Right lobe of liver (tissue), 6 donors: ENCODE measurements around the gene NOTUM. TPM values are rescaled to one million over a fixed set of nuclear protein-coding genes. Genes with fewer than 3 reads are reported as not detected.
A peak's percentile ranks its signal among the peaks of the same experiment; 100 is the strongest.

ENCODE experiments used
- ATAC-seq, 4 donors: fragments of 200-7000 bp; cut with Tn5 transposase; one replicate each; pipeline ENCODE4 v1.9.1; 2020; ENCODE audit warnings: mild to moderate bottlenecking in 4 of 4, moderate library complexity in 4 of 4
- DNase-seq, 3 donors: peaks; one replicate each; pipeline ENCODE4 v3.0.0-alpha.2; 2020
- H3K27ac ChIP-seq, 3 donors: fragments of 200-600 bp; one replicate each; pipeline ENCODE4 v1.8.0; 2022
- H3K27me3 ChIP-seq, 2 donors: fragments of 200-600 bp; one replicate each; pipeline ENCODE4 v1.8.0; 2022
- H3K36me3 ChIP-seq, 4 donors: fragments of 200-600 bp; sonication (generic) in 1 of 4; one replicate each; pipeline versions ENCODE4 v1.5.1 to v1.8.0; 2017 to 2022; ENCODE audit warnings: control low read depth in 1 of 4
- H3K4me1 ChIP-seq, 4 donors: fragments of 200-600 bp; sonication (generic) in 1 of 4; one replicate each; pipeline versions ENCODE4 v1.5.1 to v1.8.0; 2017 to 2022; ENCODE audit warnings: control low read depth in 1 of 4
- H3K4me3 ChIP-seq, 3 donors: fragments of 200-600 bp; one replicate each; pipeline ENCODE4 v1.8.0; 2022
- H3K9me3 ChIP-seq, 4 donors: fragments of 200-600 bp; sonication (generic) in 1 of 4; one replicate each; pipeline versions ENCODE4 v1.5.1 to v1.8.0; 2017 to 2022; ENCODE audit warnings: control low read depth in 1 of 4
- POLR2A ChIP-seq: fragments of 450-650 bp; IDR thresholded peaks from one replicate; pipeline ENCODE4 v1.6.1; 2017; ENCODE audit warnings: antibody characterized with exemption, mild to moderate bottlenecking
- WGBS: methylation state at CpG from one replicate; pipeline ENCODE4 v1.1.6; 2018; ENCODE audit warnings: low coverage, low lambda C conversion rate; ENCODE audit not compliant: insufficient coverage; ENCODE audit errors: missing lambda C conversion rate; 5-methylcytosine and 5-hydroxymethylcytosine counted together
- intact Hi-C, 2 donors: fragments of 100-400 bp; cut with DNase I; formaldehyde crosslinking; loops; one replicate each; pipeline versions ENCODE4 v1.11.2 to v1.14.1; 2022
- total RNA-seq, 6 experiments: library from RNA; depleted of rRNA in 2 of 6; stranded (reverse); fragments of >200 nt in 2 of 6; fragmentation: NEBNext Ultra II Directional in 3 of 6; extraction: Animal tissue kit (Norgen Biotek cat#: 25700) in 3 of 6; gene quantifications; one replicate each; pipeline versions ENCODE4 v1.1.0 to v1.2.4, GENCODE V29; 2016 to 2023
- TF ChIP-seq, protein P1 (sequence below), 4 donors: fragments of 200-600 bp in 3 of 4; fragments of 450-650 bp in 1 of 4; IDR thresholded peaks; one replicate each; pipeline versions ENCODE4 v1.5.1 to v1.8.0; 2016 to 2022; ENCODE audit warnings: antibody characterized with exemption in 4 of 4, mild to moderate bottlenecking in 2 of 4
- donor health status: DM: no; HTN: yes; CAD: no.
- donor health status: DM: no; HTN: no; CAD: no.
- donor health status: DM: no; HTN: no; CAD: no.
- donor health status: DM: no; HTN: yes; CAD: no.
- donor health status: DM: no; HTN: yes; CAD: no.

NOTUM gene
- total RNA-seq, 6 experiments from 2014 or later: 1.2 to 7.6 (median 3.0) TPM

DNA sequence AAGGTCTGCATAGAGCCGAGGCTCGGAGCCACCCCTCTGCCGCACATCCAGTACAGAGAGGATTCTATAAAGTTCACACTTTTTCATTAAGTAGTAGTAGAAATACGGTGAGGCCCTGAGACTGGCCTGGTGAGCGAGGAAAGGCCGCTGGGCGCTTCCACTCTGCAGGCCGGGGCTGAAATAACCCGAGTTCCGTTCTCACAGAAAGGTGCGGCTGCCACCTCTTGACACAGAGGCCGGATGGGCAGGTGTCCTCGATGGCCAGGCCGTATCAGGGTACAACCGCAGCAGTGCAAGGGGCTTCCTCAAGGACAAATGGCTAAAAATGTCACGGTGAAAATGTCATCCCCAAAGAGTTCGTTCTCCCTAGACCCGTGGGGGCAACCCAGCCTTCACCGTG, 49.0 kb downstream of the NOTUM start:
- Histone ChIP-seq H3K4me1 (peaks cover 0 to 37% (median 7%) of the 10 kb centered on the region in 4 donors), H3K27ac (peak overlapping the region in 1 of 3 donors; percentile 45), H3K36me3 (peaks cover 0 to 58% (median 23%) of the 10 kb centered on the region in 4 donors), H3K27me3 (no peaks in the 10 kb centered on the region), H3K4me3 (peak overlapping the region in 2 of 3 donors; percentile 22 to 25), H3K9me3 (no peaks in the 10 kb centered on the region)
- WGBS: 70% methylated on average over 7 of the region's 19 CpGs
- no peak for ATAC-seq
- TF ChIP-seq POLR2A: no peak
- TF ChIP-seq, protein P1, sequence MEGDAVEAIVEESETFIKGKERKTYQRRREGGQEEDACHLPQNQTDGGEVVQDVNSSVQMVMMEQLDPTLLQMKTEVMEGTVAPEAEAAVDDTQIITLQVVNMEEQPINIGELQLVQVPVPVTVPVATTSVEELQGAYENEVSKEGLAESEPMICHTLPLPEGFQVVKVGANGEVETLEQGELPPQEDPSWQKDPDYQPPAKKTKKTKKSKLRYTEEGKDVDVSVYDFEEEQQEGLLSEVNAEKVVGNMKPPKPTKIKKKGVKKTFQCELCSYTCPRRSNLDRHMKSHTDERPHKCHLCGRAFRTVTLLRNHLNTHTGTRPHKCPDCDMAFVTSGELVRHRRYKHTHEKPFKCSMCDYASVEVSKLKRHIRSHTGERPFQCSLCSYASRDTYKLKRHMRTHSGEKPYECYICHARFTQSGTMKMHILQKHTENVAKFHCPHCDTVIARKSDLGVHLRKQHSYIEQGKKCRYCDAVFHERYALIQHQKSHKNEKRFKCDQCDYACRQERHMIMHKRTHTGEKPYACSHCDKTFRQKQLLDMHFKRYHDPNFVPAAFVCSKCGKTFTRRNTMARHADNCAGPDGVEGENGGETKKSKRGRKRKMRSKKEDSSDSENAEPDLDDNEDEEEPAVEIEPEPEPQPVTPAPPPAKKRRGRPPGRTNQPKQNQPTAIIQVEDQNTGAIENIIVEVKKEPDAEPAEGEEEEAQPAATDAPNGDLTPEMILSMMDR (IDR thresholded peaks at IDR 0.05): no peak
- DNase-seq: no peak
- intact Hi-C loops: no loop called here

DNA sequence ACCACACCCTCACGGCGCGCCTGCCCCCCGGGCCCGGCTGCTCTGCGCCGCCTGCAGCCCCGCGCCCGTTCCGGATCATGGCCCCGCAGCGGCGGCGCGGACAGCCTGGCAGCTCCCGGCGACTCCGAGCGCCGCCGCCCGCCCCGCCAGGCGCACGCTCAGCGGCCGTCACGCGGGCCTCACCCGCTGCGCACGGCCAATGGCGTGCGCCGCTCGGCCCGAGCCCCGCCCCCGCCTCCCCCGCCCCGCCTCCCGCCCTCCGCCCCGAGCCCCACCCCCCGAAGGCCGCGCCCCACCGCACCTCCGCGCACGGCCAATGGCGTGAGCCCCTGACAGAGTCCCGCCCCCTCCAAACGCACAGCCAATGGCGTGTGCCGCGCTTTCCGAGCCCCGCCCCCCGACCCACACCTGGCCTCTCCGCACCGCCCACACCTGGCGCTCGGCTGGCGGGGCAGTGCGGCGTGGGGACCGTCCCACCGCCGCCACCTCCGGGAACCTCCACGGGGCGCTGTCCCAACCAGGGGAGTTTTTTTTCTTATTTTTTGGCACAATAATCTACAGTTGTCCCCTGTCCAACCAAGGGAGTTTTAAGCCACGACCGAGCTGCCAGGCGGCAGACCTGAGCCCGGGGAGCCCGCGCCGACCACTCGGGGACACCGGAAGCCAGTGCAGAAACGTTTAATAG, 49.6 kb downstream of the NOTUM start, which contains the start of gene PCYT2:
TSS of gene PCYT2 (minus strand) at position 123 of the 685 bp plus-strand sequence. CDS start at position 79, 44 bp downstream.
- H3K36me3 ChIP-seq: peaks cover 0 to 64% (median 24%) of the 10 kb centered on the region in 4 donors
- no peaks in the 10 kb centered on the region for H3K9me3 ChIP-seq
- peak within 1 kb of the TSS; percentile 79 to 98 (median 87) for H3K4me3 ChIP-seq
- peak within 1 kb of the TSS; percentile 65 to 89 (median 78) for H3K27ac ChIP-seq
- TF ChIP-seq, protein P1 (IDR thresholded peaks at IDR 0.05): peak; percentile 10 to 46 (median 22)
- peak; percentile 69 for TF ChIP-seq POLR2A
- peak; percentile 89 to 93 (median 92) for ATAC-seq
- no peaks in the 10 kb centered on the region for H3K27me3 ChIP-seq
- peaks cover 0 to 32% (median 6%) of the 10 kb centered on the region in 4 donors for H3K4me1 ChIP-seq
- intact Hi-C loops: no loop called here
- DNase-seq: peak; percentile 96 to 98 (median 97)
- WGBS: 3% methylated on average over 23 of the region's 84 CpGs

DNA sequence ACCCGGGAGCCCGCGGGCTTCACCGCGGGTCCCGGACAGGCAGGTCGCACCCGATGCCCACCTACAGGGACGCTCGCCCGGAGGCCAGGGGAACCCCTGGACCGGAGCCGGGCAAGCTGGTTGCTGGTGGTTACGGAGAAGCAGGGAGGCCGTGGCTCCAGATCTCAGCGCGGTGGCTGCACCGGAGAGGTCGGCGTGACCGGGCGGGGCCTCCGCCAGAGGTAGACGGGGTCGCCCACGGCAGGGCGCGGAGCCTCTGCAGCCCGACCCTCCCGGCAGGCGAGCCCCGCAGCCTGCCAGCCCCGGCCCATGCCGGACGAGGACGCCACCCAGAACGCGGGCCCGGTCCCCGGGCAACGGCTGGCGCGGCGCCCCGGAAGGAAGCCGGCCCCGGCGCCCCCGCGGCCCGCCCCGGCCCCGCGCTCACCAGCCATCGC, 50.1 kb downstream of the NOTUM start:
- no peaks in the 10 kb centered on the region for H3K27me3 ChIP-seq
- peak in 1 of 4 donors; percentile 2 for ATAC-seq
- intact Hi-C loops: no loop called here
- TF ChIP-seq, protein P1 (IDR thresholded peaks at IDR 0.05): no peak
- TF ChIP-seq POLR2A: no peak
- peaks cover 0 to 69% (median 26%) of the 10 kb centered on the region in 4 donors for H3K36me3 ChIP-seq
- DNase-seq: no peak
- H3K27ac ChIP-seq: peak overlapping the region; percentile 65 to 89 (median 78)
- H3K4me3 ChIP-seq: peak overlapping the region; percentile 79 to 98 (median 87)
- H3K9me3 ChIP-seq: no peaks in the 10 kb centered on the region
- 0% methylated on average over 11 of the region's 55 CpGs for WGBS
- H3K4me1 ChIP-seq: peaks cover 0 to 31% (median 6%) of the 10 kb centered on the region in 4 donors

DNA sequence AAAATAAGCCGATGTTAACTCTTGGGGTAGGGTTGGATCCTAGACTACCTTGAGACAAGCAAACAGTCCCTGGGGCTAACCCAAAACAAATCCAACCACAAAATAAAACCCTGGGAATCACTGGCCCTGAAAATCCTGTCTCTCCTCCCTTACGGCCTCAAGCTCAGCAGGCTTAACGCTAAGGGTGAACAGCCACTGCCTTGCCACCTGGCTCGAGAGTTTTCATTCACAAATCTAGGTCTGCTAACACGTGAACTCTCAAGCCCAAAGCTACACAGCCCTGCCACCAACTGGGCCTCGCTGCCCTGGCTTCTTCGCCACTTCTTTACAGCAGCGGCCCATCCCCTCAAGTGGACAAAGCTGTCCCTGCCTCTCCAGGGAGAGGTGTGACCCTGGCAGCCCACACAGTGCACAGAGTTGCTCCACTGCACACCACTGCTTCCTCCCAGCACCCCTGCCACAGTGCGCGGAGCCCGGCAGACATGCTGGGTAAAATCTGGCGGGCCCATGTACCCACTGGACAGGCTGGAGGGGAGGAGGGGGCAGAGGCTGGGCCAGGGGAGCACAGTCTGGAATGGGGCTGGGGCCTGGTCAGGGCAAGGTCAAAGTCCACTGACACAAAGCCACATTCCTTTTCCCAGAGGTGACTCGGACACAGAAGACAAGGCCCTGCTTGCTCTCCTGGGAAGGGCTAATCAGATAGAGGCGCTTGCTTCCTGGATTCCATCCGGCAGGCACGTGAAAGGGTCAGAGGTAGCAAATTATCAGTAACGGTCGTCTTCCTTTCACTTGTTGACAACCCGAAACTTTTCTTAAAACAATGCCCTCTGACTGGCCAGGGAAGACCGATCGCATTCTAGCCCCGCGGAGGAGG, 50.8 kb downstream of the NOTUM start:
- TF ChIP-seq, protein P1 (IDR thresholded peaks at IDR 0.05): no peak
- peak; percentile 11 for TF ChIP-seq POLR2A
- Histone ChIP-seq H3K4me3 (peak overlapping the region; percentile 79 to 98 (median 87)), H3K9me3 (no peaks in the 10 kb centered on the region), H3K27me3 (no peaks in the 10 kb centered on the region), H3K27ac (peak overlapping the region; percentile 65 to 89 (median 78)), H3K4me1 (peaks cover 0 to 31% (median 6%) of the 10 kb centered on the region in 4 donors), H3K36me3 (peaks cover 0 to 72% (median 28%) of the 10 kb centered on the region in 4 donors)
- intact Hi-C loops: no loop called here
- 12% methylated on average over 6 of the region's 23 CpGs for WGBS
- DNase-seq (peak in 2 of 3 donors; percentile 75 to 81), ATAC-seq (peak; percentile 41 to 55 (median 48))
